Smooth muscle cell (in vitro differentiated cells): ENCODE results near the gene ATRNL1. TPM values are rescaled to one million over a fixed set of nuclear protein-coding genes. Genes with fewer than 3 reads are reported as not detected.

Experiments used
- DNase-seq: peaks from one replicate; lab custom pipeline; 2025; ENCODE audit not compliant: unreplicated experiment; lab: John Stamatoyannopoulos, UW
- H2AFZ ChIP-seq: fragments of 200-600 bp; sonication (generic); 2 replicates; pipeline ENCODE4 v1.6.0; 2016; ENCODE audit warnings: antibody characterized with exemption, low read depth, mild to moderate bottlenecking
- H3F3A ChIP-seq: fragments of 200-600 bp; sonication (generic); 2 replicates; pipeline ENCODE4 v1.6.0; 2017; ENCODE audit warnings: antibody characterized with exemption, low read depth
- H3K27ac ChIP-seq: fragments of 200-600 bp; sonication (generic); 2 replicates; pipeline ENCODE4 v1.5.1; 2016; ENCODE audit warnings: low read depth, mild to moderate bottlenecking
- H3K27me3 ChIP-seq: fragments of 200-600 bp; sonication (generic); 2 replicates; pipeline ENCODE4 v1.6.1; 2016; ENCODE audit warnings: low read depth, mild to moderate bottlenecking
- H3K36me3 ChIP-seq: fragments of 200-600 bp; sonication (generic); 2 replicates; pipeline ENCODE4 v1.5.1; 2016; ENCODE audit warnings: low read depth
- H3K4me1 ChIP-seq: fragments of 200-600 bp; sonication (generic); 2 replicates; pipeline ENCODE4 v1.5.1; 2016; ENCODE audit warnings: low read depth
- H3K4me2 ChIP-seq: fragments of 200-600 bp; sonication (generic); 2 replicates; pipeline ENCODE4 v1.6.0; 2016; ENCODE audit warnings: mild to moderate bottlenecking
- H3K4me3 ChIP-seq: fragments of 200-600 bp; sonication (generic); 2 replicates; pipeline ENCODE4 v1.5.1; 2016; ENCODE audit warnings: mild to moderate bottlenecking
- H3K79me2 ChIP-seq: fragments of 200-600 bp; sonication (generic); 2 replicates; pipeline ENCODE4 v1.6.0; 2016; ENCODE audit warnings: low read depth, mild to moderate bottlenecking
- H3K9ac ChIP-seq: fragments of 200-600 bp; sonication (generic); 2 replicates; pipeline ENCODE4 v1.6.0; 2016; ENCODE audit warnings: low read depth
- H3K9me3 ChIP-seq: fragments of 200-600 bp; sonication (generic); replicated peaks from 2 replicates; pipeline ENCODE4 v1.5.1; 2016; ENCODE audit warnings: low read depth
- H4K20me1 ChIP-seq: fragments of 200-600 bp; sonication (generic); 2 replicates; pipeline ENCODE4 v1.6.0; 2016; ENCODE audit warnings: low read depth
- WGBS: methylation state at CpG from one replicate; pipeline ENCODE4 v1.1.7; 2016; ENCODE audit warnings: low lambda C conversion rate; 5-methylcytosine and 5-hydroxymethylcytosine counted together
- polyA plus RNA-seq: library from polyadenylated mRNA; unstranded; fragments of >200 nt; fragmentation: Nextera tagmentation; extraction: Ambion mirVana; gene quantifications from 2 replicates; pipeline ENCODE4 v1.2.1, GENCODE V29; 2016
- total RNA-seq: library from RNA; depleted of rRNA; stranded (reverse); fragments of >200 nt; gene quantifications from 2 replicates; pipeline ENCODE4 v1.2.3, GENCODE V29; 2014
- TF ChIP-seq, protein P1 (sequence below): fragments of 200-600 bp; sonication (generic); IDR thresholded peaks from 2 replicates; pipeline ENCODE4 v1.5.1; 2017; ENCODE audit warnings: borderline replicate concordance, mild to moderate bottlenecking, antibody characterized with exemption; ENCODE audit not compliant: insufficient read depth, poor library complexity, severe bottlenecking

The ATRNL1 gene
- total and polyA plus RNA-seq, 2 experiments from 2014 or later = 2.7 to 14.9 TPM

DNA sequence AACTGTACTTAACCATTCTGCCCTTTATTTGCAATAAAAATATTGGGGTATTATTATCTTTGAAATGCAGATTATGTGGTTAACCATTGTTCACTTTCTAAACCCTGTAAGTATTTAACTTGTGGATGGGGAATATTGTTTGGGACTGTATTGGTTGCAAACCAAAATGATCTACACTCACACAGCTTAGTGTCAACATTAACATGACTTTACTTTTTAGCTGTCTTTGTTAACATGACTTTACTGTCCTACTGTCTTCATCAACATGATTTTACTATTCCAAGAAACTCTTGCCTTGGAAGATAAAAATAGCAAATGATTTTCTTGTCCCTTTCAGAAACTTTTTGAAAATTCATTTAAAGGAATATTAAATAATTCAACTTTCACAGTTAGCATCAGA lies 708.3 kb downstream of the ATRNL1 start:
- no peaks in the 10 kb centered on the region for H4K20me1 ChIP-seq
- no peaks in the 10 kb centered on the region for H3K9me3 ChIP-seq
- H3K4me2 ChIP-seq = no peak overlapping the region
- H3K9ac ChIP-seq = no peak overlapping the region
- no peaks in the 10 kb centered on the region for H3K36me3 ChIP-seq
- H3K4me3 ChIP-seq = no peak overlapping the region
- no peak overlapping the region for H3K27ac ChIP-seq
- no peaks in the 10 kb centered on the region for H3K79me2 ChIP-seq
- DNase-seq = no peak
- TF ChIP-seq, protein P1, sequence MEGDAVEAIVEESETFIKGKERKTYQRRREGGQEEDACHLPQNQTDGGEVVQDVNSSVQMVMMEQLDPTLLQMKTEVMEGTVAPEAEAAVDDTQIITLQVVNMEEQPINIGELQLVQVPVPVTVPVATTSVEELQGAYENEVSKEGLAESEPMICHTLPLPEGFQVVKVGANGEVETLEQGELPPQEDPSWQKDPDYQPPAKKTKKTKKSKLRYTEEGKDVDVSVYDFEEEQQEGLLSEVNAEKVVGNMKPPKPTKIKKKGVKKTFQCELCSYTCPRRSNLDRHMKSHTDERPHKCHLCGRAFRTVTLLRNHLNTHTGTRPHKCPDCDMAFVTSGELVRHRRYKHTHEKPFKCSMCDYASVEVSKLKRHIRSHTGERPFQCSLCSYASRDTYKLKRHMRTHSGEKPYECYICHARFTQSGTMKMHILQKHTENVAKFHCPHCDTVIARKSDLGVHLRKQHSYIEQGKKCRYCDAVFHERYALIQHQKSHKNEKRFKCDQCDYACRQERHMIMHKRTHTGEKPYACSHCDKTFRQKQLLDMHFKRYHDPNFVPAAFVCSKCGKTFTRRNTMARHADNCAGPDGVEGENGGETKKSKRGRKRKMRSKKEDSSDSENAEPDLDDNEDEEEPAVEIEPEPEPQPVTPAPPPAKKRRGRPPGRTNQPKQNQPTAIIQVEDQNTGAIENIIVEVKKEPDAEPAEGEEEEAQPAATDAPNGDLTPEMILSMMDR = no peak
- H3K27me3 ChIP-seq = no peaks in the 10 kb centered on the region
- H3F3A ChIP-seq = no peaks in the 10 kb centered on the region
- no peaks in the 10 kb centered on the region for H3K4me1 ChIP-seq
- H2AFZ ChIP-seq = no peak overlapping the region

DNA sequence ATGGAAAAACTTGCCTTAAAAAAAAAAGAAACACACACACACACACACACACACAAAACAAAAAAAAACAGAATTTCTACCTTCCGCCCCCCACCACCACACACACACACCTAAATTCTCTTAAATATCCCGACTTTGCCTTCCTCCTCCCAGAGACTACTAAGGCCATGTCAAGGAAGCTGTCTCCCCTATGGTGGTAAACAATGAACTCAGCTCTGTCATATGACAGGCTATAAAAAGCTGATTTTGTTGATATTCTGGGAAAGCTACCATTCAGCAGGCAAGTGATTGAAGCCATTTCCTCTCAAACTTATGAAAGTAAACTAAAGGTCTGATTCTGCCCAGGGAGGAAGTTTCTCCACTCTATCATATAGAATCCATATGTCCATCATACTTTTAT lies 708.8 kb downstream of the ATRNL1 start:
- no peaks in the 10 kb centered on the region for H3F3A ChIP-seq
- H3K79me2 ChIP-seq = no peaks in the 10 kb centered on the region
- H3K27ac ChIP-seq = no peak overlapping the region
- no peak overlapping the region for H3K4me2 ChIP-seq
- no peak overlapping the region for H3K4me3 ChIP-seq
- no peak overlapping the region for H2AFZ ChIP-seq
- no peaks in the 10 kb centered on the region for H3K9me3 ChIP-seq
- DNase-seq = no peak
- H3K27me3 ChIP-seq = no peaks in the 10 kb centered on the region
- H3K36me3 ChIP-seq = no peaks in the 10 kb centered on the region
- TF ChIP-seq, protein P1 = no peak
- H3K4me1 ChIP-seq = no peaks in the 10 kb centered on the region
- WGBS = 79% methylated on average over 2 of the region's 2 CpGs
- H4K20me1 ChIP-seq = no peaks in the 10 kb centered on the region
- no peak overlapping the region for H3K9ac ChIP-seq

DNA sequence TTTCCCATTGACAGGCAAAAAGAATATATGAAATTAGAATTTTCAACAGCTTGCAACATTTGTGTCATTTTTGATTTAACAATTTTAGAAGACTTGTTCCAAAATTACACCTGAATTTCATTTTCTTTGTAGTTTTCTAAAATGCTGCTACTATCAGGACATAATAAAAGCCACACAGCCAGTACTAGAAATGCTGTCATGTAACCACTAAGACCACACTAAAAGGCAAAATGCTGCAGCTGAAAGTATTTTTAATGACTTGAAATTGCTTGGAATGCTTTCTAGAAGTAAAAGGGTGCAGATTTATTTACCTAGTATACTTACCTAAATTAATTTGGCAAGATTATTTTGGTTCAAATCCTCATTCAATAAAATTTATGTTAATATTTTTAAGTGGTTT lies 709.7 kb downstream of the ATRNL1 start:
- Histone ChIP-seq H3K4me2 (no peak overlapping the region), H3K27ac (no peak overlapping the region)

DNA sequence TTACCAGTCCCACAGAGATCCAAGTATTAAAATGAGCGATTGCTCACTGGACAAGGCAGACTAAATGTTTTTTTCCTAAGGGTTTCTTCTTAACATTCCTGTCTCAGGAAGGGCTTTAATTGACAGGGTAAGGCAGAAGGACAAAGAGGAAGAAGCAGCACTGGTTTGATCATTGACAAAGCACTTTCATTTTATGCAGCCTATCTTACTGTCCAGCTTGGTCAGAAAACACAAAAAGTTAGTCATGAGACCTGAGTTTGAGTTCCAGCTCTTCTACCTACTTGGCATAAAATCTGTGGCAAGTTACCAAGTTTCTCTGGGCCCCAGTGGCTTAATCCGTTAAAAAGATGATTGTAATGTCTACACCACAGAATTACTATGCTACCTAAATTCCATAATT lies 721.4 kb downstream of the ATRNL1 start:
- no peaks in the 10 kb centered on the region for H3K27me3 ChIP-seq
- H3F3A ChIP-seq = no peaks in the 10 kb centered on the region
- H3K36me3 ChIP-seq = no peaks in the 10 kb centered on the region
- no peak overlapping the region for H3K4me3 ChIP-seq
- TF ChIP-seq, protein P1 = no peak
- H3K9me3 ChIP-seq = no peaks in the 10 kb centered on the region
- H3K4me1 ChIP-seq = no peaks in the 10 kb centered on the region
- H3K79me2 ChIP-seq = no peaks in the 10 kb centered on the region
- H3K4me2 ChIP-seq = no peak overlapping the region
- 47% methylated on average over 2 of the region's 2 CpGs for WGBS
- H4K20me1 ChIP-seq = no peaks in the 10 kb centered on the region
- no peak overlapping the region for H3K9ac ChIP-seq
- H2AFZ ChIP-seq = no peak overlapping the region
- H3K27ac ChIP-seq = no peak overlapping the region
- DNase-seq = no peak

More for the DNA sequence above, 709.7 kb downstream of the ATRNL1 start:
- no peaks in the 10 kb centered on the region for H3K4me1 ChIP-seq
- H2AFZ ChIP-seq = no peak overlapping the region
- no peaks in the 10 kb centered on the region for H4K20me1 ChIP-seq
- H3K27me3 ChIP-seq = no peaks in the 10 kb centered on the region
- no peak for DNase-seq
- no peaks in the 10 kb centered on the region for H3K79me2 ChIP-seq
- H3K9me3 ChIP-seq = no peaks in the 10 kb centered on the region
- H3K4me3 ChIP-seq = no peak overlapping the region
- H3K36me3 ChIP-seq = no peaks in the 10 kb centered on the region
- H3F3A ChIP-seq = no peaks in the 10 kb centered on the region
- TF ChIP-seq, protein P1 = no peak
- H3K9ac ChIP-seq = no peak overlapping the region
